GM10248 (cell line): Measurements from ENCODE around the gene GSDMA.

Source experiments
- CTCF ChIA-PET: fragments of 300-600 bp; sonication (Branson Sonifier 250); formaldehyde crosslinking; extraction: SDS; loops from one replicate; lab custom pipeline; 2021; ENCODE audit warnings: antibody characterized with exemption; lab: Yijun Ruan, JAX
- POLR2A ChIA-PET: fragments of 350-650 bp; sonication (Branson Sonifier 250); formaldehyde crosslinking; extraction: SDS; loops from one replicate; lab custom pipeline; 2020; ENCODE audit warnings: antibody characterized with exemption; lab: Yijun Ruan, JAX
- DNase-seq: peaks from one replicate; pipeline ENCODE4 v3.0.0; 2012; ENCODE audit errors: extremely low spot score
- CTCF ChIP-seq: IDR thresholded peaks from 2 replicates; pipeline ENCODE4 v1.5.1; 2012; ENCODE audit warnings: mild to moderate bottlenecking, low read depth; ENCODE audit errors: extremely low read depth, missing control alignments, control extremely low read depth

Gene GSDMA

GRCh38 chr17:39962642-39963220 is at the start of gene GSDMA:
GSDMA (plus strand) TSS chr17:39963004; CDS start chr17:39965688, 2,684 bp downstream.
- no peak for TF ChIP-seq CTCF
- CTCF ChIA-PET, result interaction anchor here (3.3 kb wide), 1 partner anchor 17 kb away, joined by 22 read pairs; the partner anchor contains the start of gene PSMD3
- POLR2A ChIA-PET, result no interaction called here
- no peak for DNase-seq

GRCh38 chr17:39913989-39914388 is 48.8 kb upstream of the GSDMA start:
- ChIA-PET POLR2A (no interaction called here), CTCF (no interaction called here)
- no peak for DNase-seq
- TF ChIP-seq CTCF, result no peak

- TF ChIP-seq CTCF, result no peak
- ChIA-PET POLR2A (interaction anchor here (1.4 kb wide), 1 partner anchor 20 kb away, joined by 3 read pairs; no protein-coding TSS in a partner anchor), CTCF (interaction anchor here (1.4 kb wide), 1 partner anchor 39 kb away, joined by 3 read pairs; no protein-coding TSS in a partner anchor)
- no peak for DNase-seq
These were observed 47.2 kb upstream of the GSDMA start for GRCh38 chr17:39915559-39915958.

GRCh38 chr17:39916918-39917317 is 45.9 kb upstream of the GSDMA start:
- no peak for TF ChIP-seq CTCF
- DNase-seq, result no peak
- POLR2A ChIA-PET, result no interaction called here

GRCh38 chr17:39919087-39919683 is 43.6 kb upstream of the GSDMA start:
- ChIA-PET POLR2A (no interaction called here), CTCF (interaction anchor here (1.4 kb wide), 1 partner anchor 40 kb away, joined by 6 read pairs; no protein-coding TSS in a partner anchor)
- DNase-seq, result no peak
- TF ChIP-seq CTCF, result no peak

More at GRCh38 chr17:39916918-39917317, 45.9 kb upstream of the GSDMA start:
- CTCF ChIA-PET, result interaction anchor here (1.7 kb wide), 1 partner anchor 9 kb away, joined by 3 read pairs; no protein-coding TSS in a partner anchor

- ChIA-PET CTCF (interaction anchor here (1.2 to 2.0 kb wide), 3 partner anchors 10 to 38 kb away, joined by 4 to 6 read pairs (median 5); no protein-coding TSS in a partner anchor), POLR2A (no interaction called here)
- TF ChIP-seq CTCF, result no peak
- peak; percentile 74 for DNase-seq
These were observed 42.3 kb upstream of the GSDMA start for GRCh38 chr17:39920218-39921210.
